Measurements from ENCODE around the gene ST3GAL5.

Gene ST3GAL5

DNA sequence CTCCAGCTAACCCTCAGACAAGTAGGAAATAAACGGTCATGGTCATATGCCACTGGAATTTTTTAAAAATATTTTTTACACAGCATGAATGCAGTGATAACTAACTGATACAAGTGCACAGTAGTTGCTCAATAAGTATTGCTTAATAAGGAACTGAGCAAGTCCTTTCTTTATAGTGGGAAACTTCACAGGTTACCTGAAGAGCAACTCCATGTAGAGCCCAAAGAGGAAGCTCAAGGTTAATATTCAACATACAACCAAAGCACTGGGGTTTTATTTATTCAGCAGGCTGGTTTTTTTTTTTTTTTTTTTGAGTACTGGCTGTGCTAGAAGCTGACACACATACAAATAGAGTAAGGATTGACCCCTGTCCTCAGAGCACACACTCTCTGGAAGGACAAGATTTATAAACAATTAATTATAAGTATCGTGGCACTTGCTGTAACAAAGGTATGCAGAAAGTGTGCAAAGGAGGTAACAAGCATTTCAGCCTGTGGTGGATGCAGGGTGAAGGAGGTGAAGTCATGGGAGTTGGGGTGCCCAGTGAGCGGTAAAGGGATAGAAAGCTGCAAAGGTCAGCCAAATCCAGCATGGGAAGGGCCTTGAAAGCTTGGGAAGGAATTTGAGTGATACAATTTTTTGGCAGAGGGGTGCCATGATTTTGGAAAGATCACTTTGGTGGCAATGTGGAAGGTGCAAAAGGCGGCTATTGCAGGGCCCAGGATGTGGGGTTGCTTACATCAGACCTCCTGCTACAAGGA, 82.3 kb downstream of the ST3GAL5 start:
- no peak for DNase-seq (ENCODE audit: low read depth)

DNA sequence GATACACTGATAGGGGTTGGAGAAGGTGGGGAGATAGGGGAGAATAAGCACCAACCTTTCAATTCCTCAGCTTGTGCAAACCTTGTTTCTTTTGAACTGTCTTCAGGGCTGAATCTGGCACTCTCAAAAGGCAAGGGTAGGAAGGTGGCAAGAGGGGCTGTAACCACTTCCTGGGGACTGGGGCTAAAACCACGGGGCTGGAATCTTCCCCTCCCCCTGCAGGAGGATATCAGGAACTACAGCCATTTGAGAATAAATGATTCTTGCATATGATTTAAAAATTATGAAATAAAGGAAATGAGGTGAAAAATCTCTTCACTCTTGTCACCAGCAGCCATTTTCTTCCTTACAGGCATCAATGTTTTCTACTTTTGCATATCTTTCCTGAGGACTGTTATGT, 84.2 kb downstream of the ST3GAL5 start:
- no peak for DNase-seq (ENCODE audit: low read depth)

DNA sequence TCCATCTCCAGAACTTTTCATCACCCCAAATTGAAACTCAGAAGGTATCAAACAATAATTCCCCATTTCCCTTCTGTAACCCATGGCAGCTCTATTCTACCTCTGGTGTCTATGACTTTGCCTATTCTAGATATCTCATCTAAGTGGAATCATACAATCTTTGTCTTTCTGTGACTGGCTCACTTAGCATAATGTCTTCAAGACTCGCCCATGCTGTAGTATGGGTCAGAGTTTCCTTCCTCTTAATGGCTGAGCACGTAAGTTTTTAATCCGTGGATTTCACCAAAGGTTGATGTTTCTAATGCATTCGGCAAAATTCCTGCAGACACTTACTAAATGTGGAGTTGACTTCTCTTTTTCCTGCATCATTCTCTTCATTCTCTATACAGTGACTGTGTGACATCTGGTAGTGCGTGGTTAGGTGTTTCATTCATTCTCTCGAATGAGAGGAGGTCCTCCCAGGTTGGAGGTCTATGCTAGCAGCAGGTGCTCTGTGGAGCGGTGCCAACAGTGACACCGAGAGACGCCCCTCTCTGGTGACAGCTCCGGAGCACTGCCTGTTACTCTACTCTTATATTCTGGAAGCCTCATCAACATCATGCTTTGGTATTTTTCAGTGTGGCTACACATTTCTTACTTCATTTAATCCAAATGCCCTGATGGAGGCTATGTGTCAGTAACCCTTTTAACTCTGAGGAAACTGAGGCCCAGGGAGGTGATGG, 84.9 kb downstream of the ST3GAL5 start:
- DNase-seq (ENCODE audit: low read depth): no peak

DNA sequence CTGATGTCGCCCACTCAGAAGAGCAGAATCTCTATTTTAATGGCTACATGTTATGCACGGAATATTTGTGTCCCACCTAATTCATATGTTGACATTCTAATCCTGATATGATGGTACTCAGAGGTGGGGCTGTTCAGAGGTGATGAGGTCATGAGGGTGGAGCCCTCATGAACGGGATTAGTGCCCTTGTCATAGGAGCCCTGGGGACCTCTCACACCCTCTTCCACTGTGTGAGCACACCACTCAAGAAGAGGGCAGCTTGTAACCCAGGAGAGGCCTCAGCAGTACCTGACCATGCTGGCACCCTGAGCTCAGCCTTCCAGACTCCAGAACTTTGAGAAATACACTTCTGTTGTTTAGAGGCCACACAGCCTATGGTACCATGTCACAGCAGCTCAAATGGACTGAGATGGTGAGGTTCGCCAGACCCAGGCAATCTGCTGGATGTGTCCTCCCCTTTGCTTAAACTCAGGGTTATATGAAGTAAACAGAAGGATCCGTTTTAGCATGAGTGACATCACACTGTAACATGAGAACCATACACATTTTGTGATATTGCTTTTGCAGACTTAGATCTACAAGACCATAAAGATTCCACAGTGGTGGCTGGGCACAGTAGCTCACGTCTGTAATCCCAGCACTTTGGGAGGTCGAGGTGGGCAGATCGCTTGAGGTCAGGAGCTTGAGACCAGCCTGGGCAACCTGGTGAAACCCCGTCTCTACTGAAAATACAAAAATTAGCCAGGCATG, 86.3 kb downstream of the ST3GAL5 start:
- DNase-seq (ENCODE audit: low read depth): no peak

DNA sequence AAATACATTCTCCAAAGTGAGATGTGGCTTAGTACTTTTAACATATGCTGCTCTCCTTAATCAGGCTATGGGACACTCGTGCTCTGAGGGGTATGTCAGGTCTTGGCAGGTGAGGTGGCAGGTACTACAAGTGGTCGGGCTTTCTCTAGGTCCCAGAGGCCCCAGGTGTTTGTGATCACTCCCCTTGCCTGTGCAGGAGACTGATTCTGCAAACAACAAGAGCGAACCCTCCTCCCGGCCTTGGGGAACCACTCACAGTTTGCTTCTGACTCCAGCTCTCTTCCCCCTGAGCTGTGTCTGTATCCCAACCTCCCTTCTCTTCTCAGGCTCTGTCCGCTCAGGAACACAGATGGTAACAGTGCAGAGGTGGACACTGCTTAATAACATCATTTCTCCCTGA, 86.9 kb downstream of the ST3GAL5 start:
- DNase-seq (ENCODE audit: low read depth): no peak

DNA sequence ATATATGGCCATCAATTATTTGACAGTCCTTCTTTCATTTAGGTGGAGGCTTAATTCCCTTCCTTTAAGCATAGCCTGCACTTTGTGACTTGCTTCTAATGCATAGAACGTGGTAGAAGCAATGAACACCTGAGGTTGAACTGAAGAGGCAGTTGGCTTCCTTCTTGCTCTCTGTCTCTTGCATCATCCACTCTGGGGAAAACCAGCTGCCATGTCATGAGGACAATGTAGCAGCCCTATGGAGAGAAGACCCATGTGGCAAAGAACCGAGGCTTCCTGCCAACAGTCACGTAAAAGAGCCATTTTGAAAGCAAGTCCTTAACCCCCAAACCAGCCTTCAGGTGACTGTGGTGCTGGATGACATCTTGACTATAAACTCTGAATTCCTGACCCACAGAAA, 88.2 kb downstream of the ST3GAL5 start:
- no peak for DNase-seq (ENCODE audit: low read depth)

DNA sequence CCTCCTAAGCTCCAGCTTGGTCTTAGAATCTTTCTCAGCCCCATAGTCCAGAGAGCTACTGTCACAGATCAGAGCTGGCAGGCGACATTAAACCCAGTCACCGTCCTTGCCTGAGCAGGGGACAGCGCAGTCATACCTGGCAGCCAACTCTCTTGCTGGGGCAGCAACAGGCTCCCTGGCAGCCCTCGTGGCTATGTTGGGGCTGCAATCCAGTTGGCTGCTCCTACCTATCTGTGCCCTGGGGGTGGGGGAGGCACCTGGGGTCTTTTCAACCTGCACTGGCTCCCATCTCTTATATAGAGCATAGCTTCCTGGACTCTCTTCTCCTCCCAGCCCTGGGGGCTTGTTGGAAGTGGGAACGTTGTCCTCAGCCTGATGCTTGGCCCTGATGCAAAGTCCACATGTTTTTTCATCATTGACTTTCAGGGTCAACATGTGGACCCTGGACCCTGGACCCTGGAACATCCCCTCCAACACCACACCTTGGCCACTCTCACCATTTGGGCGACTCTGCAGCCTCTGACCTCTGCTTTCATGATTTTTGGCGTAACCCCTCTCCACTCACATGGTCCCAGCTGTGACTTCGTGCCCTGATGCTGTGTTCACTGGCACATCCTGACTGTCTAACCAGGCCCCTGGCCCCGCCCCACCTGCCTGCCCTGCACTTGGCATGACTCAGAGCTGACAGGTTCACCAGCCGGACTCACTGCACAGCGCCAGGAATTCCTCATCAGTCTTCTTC, 89.4 kb downstream of the ST3GAL5 start:
- no peak for DNase-seq (ENCODE audit: low read depth)

DNA sequence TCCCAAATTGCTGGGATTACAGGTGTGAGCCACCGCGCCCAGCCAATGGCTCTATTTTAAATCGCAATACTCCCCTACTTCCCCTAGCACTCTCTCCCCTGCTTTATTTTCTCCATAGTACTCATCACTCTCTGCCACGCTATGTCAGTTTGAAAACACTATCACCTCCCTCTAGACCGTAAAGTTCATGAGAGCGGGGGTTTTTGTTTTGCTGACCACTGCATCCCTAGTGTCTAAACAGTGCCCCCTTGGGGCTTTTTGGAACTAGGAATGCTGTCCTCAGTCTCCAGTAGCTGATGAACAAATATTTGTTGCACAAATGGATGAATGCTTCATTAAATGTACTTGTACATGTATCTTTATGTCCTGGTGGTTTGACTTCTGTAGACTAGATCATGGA, 90.9 kb downstream of the ST3GAL5 start:
- no peak for DNase-seq (ENCODE audit: low read depth)

DNA sequence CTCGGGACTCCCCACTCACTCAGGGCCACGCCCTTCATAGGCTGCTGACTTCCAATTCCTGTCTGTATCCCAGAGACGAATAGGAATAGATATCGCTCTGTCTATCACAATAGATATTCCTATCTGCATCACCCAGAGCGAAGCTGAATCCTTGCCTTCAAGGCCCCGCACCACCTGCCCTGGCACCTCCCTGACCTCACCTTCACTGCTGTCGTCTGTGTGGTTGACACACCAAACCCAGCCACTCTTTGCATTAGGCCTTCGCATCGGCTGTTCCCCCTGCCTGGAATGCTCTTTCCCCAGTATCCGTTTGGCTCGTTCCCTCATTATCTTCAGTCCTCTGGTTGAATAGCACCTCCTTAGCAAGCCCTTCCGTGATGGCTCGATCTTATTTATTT, 91.5 kb downstream of the ST3GAL5 start:
- DNase-seq (ENCODE audit: low read depth): no peak

DNA sequence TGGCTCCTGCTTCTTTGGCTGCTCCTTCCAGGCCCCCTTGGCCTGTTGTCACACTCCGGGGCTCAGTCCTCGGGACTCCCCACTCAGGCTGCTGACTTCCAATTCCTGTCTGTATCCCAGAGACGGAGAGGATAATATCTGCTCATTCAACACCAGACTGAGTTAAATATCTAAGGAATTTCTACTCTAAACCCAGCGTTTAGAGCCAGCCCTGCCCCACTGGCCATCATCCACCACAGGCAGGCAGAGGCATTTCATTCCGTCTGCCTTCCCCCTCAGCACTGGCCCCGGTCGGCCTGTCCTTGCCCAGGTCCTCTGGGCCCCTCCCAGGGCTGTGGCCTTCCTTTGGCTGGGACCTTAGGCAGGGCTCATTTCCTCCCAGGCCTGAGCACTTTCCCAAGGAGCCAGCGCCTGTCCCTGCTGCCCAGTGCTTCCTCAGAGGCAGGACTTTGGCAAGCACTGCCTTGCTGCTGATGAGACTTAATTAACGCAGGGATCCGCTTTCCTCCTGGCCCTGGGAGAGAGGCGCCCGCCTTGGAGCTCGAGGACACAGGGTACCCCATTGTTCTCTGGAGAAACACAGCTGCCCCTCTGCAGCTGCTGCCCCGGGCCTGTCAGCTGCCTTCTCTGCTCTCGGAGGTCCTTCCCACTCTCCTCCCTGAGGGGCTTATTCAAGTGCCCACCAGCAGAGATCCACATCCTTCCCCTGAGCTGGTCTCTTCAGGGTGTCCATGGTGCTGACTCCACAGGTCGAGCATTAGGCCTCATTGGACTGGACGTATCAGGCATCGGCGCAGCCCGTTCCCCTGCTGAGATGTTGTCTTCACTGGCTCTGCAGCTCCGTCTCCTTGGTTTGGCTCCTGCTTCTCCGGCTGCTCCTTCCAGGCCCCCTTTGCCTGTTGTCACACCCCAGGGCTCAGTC, 92.2 kb downstream of the ST3GAL5 start:
- DNase-seq (ENCODE audit: low read depth): no peak

DNA sequence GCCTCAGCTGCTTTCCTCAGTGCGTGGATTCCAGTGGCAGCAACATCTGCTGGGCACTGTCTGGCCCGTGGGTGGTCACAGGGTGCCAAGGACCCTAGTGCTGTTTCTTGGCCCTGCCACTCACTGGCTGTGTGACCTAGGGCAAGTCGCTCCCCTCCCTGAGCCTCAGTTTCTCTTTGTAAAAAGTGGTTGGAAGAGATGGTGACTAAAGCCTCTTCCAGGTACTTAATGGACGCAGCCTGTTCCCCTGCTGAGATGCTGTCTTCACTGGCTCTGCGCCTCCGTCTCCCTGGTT, 92.8 kb downstream of the ST3GAL5 start:
- DNase-seq (ENCODE audit: low read depth): no peak

DNA sequence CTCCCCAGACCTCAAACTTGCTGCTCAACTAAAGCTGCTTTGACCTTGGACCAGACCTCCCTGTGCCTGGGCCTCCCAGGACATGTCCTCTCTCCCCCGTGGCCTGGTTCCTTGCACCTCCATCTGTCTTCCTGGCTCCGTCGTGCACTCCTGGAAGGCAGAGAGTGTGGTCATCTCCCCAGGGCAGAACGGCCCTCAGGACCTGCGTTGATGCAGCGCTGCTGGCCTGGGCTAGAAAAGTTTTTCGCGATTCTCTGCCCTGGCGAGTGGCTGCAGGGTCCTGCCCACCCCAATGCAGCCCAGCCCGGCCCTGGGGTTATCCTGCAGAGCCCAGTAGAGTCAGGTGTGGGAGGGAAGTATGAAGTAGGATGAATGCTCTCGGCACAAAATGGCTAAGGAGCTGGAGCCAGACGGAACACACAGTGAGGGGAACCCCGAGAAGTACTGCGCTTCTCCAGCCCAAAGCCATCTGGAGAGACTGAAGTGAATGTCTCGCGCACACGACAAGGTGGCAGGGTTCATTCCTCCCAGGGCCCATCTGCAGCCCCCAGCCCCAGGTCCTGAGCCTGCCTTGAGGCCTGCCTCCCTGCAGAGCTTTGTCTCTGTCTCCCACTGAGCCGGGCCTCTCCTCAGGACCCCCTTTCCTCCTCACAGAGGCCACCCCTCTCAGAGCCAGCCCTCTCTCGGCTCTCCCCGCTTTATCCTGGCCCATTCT, 93.3 kb downstream of the ST3GAL5 start:
- no peak for DNase-seq (ENCODE audit: low read depth)

DNA sequence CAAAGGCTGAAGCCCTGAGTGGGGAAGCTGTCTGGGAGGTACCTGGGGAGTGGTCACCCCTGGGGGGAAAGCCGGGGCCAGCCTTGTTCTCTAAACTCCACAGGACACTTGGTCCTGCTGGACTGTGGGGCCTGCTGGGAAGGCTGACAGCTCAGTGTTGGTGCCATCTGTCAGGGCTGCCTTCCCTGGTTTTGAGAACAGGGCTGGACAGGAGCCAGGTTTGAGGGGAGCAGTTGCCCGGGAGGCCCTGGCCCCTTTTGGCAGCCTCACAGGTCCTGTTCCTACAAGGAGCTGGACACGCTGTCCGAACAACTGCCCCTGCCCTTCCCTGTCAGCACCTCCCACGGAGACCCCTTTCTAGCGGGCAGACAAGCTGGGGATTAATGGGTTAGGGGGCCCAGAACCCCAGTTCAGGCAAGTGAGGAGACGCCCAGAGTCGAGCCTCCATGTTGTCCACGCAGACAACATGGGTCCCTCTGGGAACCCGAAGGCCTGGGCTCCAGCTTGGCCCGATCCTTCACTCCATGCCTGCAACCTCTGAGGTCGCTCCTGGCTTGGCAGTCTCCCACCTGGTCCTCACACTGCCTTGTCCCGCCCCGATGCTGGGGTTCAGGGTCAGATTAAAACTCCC, 94.2 kb downstream of the ST3GAL5 start:
- no peak for DNase-seq (ENCODE audit: low read depth)

DNA sequence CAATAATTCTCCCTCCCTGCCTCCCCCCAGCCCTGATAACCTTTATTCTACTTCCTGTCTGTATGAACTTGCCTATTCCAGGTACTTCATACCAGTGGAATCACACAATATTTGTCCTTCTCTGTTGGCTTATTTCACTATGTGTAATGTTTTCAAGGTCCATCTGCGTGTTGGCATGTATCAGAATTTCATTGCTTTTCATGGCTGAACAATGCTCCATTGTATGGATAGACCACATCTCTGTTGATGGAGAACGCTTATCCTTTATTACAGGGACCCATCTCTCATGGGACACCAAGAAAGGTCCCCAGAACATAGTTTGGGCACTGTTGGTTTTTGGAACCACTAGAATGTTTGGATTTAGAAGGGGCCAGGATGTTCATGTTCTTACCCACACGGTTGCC, 94.8 kb downstream of the ST3GAL5 start:
- no peak for DNase-seq (ENCODE audit: low read depth)

DNA sequence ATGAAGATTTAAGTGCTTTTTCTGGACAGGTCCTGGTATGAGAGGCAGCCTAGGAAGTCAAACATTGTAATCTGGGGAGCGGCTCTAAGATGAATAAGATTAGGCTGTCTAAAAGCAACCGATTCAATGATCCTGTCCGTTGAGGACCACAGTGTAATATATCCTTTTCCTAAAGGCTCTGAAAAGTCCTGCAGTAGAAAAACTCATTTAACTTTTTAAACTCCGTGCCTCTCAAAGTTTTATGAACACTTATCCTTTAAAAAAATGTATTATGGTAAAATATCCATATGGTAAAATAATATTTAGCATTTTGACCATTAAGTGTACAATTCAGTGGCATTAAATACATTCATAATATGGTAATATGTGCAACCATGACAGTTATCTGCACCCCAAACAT, 95.2 kb downstream of the ST3GAL5 start:
- no peak for DNase-seq (ENCODE audit: low read depth)

DNA sequence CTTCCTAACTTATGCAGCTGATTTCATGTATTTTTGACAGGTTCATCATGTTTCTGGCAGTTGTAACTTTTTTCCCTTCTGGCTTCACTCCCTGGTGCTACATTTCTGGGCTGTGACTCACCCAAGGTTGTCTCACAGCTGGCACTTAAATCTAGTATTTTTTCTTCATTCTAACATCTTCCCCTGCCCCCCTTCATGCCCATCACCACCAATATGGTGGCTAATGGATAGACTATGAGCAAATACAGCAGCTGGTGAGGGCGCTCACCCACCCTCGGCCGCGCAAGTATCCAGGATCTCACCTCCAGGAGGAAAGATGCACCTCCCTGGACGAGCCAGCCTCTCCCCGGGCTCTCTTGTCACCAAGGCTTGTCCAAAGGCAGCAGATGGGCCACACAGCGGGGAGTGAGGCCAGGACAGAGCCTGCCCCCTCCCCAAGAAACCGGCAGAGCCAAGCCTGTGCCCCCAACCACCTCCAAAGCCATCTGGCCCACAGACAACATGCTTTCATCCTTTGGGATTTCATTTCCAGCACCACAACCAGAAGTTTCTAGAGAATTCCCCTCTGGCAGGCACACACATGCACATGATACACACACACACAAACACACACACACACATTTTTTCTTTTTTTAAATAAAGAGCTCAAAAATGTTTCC, 95.9 kb downstream of the ST3GAL5 start:
- DNase-seq (ENCODE audit: low read depth): peak; percentile 65

DNA sequence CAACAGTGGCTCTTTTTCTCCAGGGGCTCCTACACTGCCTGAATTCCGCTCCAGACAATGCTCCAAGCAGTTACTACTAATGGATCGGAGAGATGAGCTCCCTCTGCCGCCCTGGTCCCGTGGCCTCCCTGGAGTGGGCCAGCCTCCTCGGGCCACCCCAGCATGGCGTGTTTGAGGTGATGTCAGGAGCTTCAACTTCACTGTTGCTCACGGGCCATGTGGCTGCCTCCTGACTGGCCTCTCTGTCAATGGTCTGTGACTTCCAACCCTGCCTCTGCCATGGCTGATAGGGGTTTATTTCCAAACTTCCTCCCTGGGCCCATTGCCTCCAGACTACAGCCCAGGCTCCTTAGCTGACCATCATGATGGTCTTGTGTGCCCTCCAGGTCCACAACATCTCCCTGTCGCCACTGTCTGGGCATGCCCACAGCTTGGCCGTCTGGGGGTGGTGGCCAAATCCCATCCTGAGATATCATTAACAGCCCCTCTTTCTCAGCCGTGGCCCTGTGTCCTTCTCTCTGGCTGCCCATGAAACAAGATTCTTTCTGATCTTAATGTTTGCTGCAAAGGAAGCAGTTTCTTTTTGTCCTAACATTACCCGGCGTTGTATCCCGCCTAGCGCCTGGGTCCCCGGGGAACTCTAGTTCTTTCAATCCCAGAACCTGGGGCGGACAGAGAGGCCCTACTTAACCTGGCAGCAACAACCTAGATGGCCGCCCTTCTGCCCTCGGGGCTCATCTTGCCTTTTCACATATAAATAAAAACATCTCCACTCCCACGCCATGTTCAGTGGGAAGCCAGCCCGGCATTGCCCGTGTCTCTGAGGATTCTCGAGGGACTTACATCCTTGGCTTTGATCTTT, 96.9 kb downstream of the ST3GAL5 start:
- no peak for DNase-seq (ENCODE audit: low read depth)

DNA sequence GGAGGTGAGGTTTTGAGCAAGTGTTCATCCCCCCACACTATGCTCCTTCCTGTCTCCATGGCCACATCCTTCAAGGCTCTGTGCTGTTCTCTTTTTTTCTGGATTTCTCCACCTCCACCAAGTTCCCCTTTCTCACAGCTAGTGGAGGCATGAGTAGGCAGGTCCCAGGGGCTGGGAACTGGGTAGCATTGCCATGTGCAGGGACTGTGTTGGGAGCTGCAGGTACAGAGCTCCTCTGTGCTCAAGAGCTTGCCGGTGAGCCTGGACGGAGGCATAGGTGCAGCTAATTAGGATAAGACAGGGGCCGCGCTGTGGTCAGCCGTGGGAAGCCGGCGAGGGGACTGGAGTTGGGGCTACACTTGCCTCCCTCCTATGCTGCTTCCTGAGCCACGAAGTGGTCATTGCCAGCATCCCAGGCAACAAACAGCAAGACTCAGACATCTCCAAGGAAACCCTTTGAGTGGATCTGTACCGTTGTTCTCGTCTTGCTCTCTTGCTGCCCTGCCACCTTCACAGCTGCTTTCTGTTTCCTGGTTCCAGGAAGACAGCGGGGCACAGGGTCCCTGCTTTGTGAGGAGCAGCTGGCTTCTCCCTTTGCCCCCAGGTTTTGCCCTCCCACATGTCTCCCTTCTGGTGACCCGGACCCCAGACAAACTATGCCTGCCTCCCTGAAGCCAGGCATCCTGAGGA, 98.1 kb downstream of the ST3GAL5 start:
- DNase-seq (ENCODE audit: low read depth): no peak

Measured in fibroblast of the conjunctiva (primary cell).